GM18907 (cell line): ENCODE measurements around the gene MRPL3.
"Not testable (repeated sequence)": the region's sequence is repeated elsewhere in the genome, so short reads cannot be mapped to it uniquely, and the experiment has no call there.

Experiments used
- ATAC-seq: cut with Tn5 transposase; IDR thresholded peaks from one replicate; pipeline ENCODE4 v1.9.1; 2021; ENCODE audit warnings: mild to moderate bottlenecking, moderate library complexity; ENCODE audit not compliant: unreplicated experiment

Gene MRPL3

GRCh38 chr3:131501949-131502348 lies 822 bp downstream of the MRPL3 start:
- no peak for ATAC-seq

GRCh38 chr3:131494706-131495105 lies 8.1 kb downstream of the MRPL3 start:
- no peak for ATAC-seq

GRCh38 chr3:131491775-131492174 lies 11.0 kb downstream of the MRPL3 start:
- ATAC-seq, result no peak

GRCh38 chr3:131491084-131491483 lies 11.7 kb downstream of the MRPL3 start:
- ATAC-seq, result no peak

- not testable (repeated sequence) for ATAC-seq
Observed at GRCh38 chr3:131486545-131486944, 16.2 kb downstream of the MRPL3 start.

- ATAC-seq, result no peak
Observed at GRCh38 chr3:131485119-131485518, 17.7 kb downstream of the MRPL3 start.

GRCh38 chr3:131484496-131485111 lies 18.2 kb downstream of the MRPL3 start:
- no peak for ATAC-seq

- ATAC-seq, result no peak
Observed at GRCh38 chr3:131480116-131480515, 22.7 kb downstream of the MRPL3 start.

GRCh38 chr3:131477813-131478212 lies 25.0 kb downstream of the MRPL3 start:
- no peak for ATAC-seq

- ATAC-seq, result no peak
Observed at GRCh38 chr3:131474115-131474514, 28.7 kb downstream of the MRPL3 start.

GRCh38 chr3:131470377-131470776 lies 32.4 kb downstream of the MRPL3 start:
- ATAC-seq, result no peak

GRCh38 chr3:131458653-131459052 lies 44.1 kb downstream of the MRPL3 start:
- no peak for ATAC-seq

GRCh38 chr3:131457220-131457619 lies 45.6 kb downstream of the MRPL3 start:
- no peak for ATAC-seq

- no peak for ATAC-seq
Observed at GRCh38 chr3:131454501-131454900, 48.3 kb downstream of the MRPL3 start.

GRCh38 chr3:131453533-131453932 lies 49.2 kb downstream of the MRPL3 start:
- ATAC-seq, result no peak

- ATAC-seq, result no peak
Observed at GRCh38 chr3:131447349-131447748, 55.4 kb downstream of the MRPL3 start.

- no peak for ATAC-seq
Observed at GRCh38 chr3:131444180-131444579, 58.6 kb downstream of the MRPL3 start.

GRCh38 chr3:131439084-131439483 lies 63.7 kb downstream of the MRPL3 start:
- ATAC-seq, result no peak

GRCh38 chr3:131435000-131435399 lies 67.8 kb downstream of the MRPL3 start:
- ATAC-seq, result no peak

GRCh38 chr3:131432441-131432840 lies 70.3 kb downstream of the MRPL3 start:
- ATAC-seq, result no peak

GRCh38 chr3:131431754-131432153 lies 71.0 kb downstream of the MRPL3 start:
- no peak for ATAC-seq

GRCh38 chr3:131427226-131427625 lies 75.5 kb downstream of the MRPL3 start:
- no peak for ATAC-seq

GRCh38 chr3:131421957-131422498 lies 80.7 kb downstream of the MRPL3 start:
- ATAC-seq, result no peak
